Nephron progenitor cell (in vitro differentiated cells): ENCODE results near the gene DNAJA4.

Experiments
- DNase-seq: peaks from one replicate; pipeline ENCODE4 v3.0.0; 2021
- H3K27ac Mint-ChIP-seq: 2 replicates; pipeline ENCODE4 v1.8.0; 2021; ENCODE audit warnings: mild to moderate bottlenecking, moderate library complexity, mixed read lengths
- H3K27me3 Mint-ChIP-seq: 2 replicates; pipeline ENCODE4 v1.8.0; 2021; ENCODE audit warnings: mild to moderate bottlenecking, low read depth, mixed read lengths; ENCODE audit not compliant: poor library complexity
- H3K36me3 Mint-ChIP-seq: 2 replicates; pipeline ENCODE4 v1.8.0; 2021; ENCODE audit warnings: low read depth, mixed read lengths
- H3K4me1 Mint-ChIP-seq: 2 replicates; pipeline ENCODE4 v1.8.0; 2021; ENCODE audit warnings: mixed read lengths
- H3K4me3 Mint-ChIP-seq: 2 replicates; pipeline ENCODE4 v1.8.0; 2021; ENCODE audit warnings: mild to moderate bottlenecking, moderate library complexity, mixed read lengths
- H3K9me3 Mint-ChIP-seq: 2 replicates; pipeline ENCODE4 v1.8.0; 2021; ENCODE audit warnings: mild to moderate bottlenecking, moderate library complexity, mixed read lengths
- TF ChIP-seq, protein P1 (sequence below): fragments of 200-600 bp; sonication (generic); IDR thresholded peaks from 2 replicates; pipeline ENCODE4 v1.5.0; 2021; ENCODE audit warnings: antibody characterized with exemption

The DNAJA4 gene

DNA sequence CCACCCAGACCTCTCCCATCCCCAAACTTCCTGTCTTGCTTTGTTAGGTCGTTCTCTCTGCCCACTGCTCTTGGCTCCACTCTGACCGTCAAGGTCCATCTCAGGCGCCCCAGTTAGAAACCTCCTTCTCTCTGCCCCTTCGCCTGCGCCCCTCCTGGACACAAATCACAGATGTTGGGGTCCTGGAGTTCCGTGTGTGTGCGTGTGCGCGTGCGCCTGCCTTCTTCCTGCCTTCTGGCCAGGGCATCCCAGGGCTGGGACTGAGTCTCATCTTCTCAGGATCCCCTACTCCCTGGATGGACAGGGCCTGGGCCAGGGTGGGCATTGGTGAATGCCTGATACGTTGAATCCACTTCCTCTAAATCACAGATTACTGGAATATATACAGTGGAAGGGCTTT is 30.9 kb upstream of the DNAJA4 start:
- Mint-ChIP-seq H3K27me3 (peaks cover 29% of the 10 kb centered on the region), H3K27ac (no peak overlapping the region), H3K4me3 (no peak overlapping the region), H3K9me3 (no peaks in the 10 kb centered on the region), H3K36me3 (no peaks in the 10 kb centered on the region), H3K4me1 (peaks cover 20% of the 10 kb centered on the region)
- TF ChIP-seq, protein P1, sequence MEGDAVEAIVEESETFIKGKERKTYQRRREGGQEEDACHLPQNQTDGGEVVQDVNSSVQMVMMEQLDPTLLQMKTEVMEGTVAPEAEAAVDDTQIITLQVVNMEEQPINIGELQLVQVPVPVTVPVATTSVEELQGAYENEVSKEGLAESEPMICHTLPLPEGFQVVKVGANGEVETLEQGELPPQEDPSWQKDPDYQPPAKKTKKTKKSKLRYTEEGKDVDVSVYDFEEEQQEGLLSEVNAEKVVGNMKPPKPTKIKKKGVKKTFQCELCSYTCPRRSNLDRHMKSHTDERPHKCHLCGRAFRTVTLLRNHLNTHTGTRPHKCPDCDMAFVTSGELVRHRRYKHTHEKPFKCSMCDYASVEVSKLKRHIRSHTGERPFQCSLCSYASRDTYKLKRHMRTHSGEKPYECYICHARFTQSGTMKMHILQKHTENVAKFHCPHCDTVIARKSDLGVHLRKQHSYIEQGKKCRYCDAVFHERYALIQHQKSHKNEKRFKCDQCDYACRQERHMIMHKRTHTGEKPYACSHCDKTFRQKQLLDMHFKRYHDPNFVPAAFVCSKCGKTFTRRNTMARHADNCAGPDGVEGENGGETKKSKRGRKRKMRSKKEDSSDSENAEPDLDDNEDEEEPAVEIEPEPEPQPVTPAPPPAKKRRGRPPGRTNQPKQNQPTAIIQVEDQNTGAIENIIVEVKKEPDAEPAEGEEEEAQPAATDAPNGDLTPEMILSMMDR: no peak
- DNase-seq: no peak

DNA sequence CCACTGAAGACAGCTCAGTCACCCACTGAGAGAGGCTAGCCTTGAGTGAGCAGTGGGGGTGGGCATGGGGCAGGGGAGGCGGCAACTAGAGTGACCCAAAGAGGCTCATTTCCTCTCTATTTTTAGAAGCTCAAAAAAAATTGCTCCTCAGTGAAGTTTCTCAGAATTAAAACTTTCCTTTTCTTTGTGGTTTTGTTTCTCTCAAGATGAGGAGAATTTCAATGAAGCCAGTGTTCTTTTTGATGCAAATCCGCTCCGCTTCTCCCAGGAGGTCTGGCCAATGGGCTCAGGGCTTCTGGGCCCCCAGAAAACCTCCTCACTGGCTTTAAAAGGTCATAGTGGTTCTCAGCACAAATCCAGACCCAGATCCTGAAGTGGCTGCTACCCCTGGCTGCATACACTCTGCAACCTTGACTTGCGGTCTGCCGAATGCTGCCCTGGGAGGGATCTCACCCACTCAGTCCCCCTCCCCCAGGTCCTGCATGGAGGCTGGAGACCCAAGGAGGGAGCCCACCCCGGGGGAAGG is 29.8 kb upstream of the DNAJA4 start, which contains the start of gene ACSBG1:
TSS of gene ACSBG1 (minus strand) at position 51 of the 526 bp plus-strand sequence. CDS start 64 bp downstream, outside the sequence.
- H3K4me1 Mint-ChIP-seq: peaks cover 20% of the 10 kb centered on the region
- no peaks in the 10 kb centered on the region for H3K36me3 Mint-ChIP-seq
- H3K27me3 Mint-ChIP-seq: peaks cover 24% of the 10 kb centered on the region
- no peak within 1 kb of the TSS for H3K4me3 Mint-ChIP-seq
- no peaks in the 10 kb centered on the region for H3K9me3 Mint-ChIP-seq
- no peak for DNase-seq
- no peak within 1 kb of the TSS for H3K27ac Mint-ChIP-seq
- TF ChIP-seq, protein P1: no peak

DNA sequence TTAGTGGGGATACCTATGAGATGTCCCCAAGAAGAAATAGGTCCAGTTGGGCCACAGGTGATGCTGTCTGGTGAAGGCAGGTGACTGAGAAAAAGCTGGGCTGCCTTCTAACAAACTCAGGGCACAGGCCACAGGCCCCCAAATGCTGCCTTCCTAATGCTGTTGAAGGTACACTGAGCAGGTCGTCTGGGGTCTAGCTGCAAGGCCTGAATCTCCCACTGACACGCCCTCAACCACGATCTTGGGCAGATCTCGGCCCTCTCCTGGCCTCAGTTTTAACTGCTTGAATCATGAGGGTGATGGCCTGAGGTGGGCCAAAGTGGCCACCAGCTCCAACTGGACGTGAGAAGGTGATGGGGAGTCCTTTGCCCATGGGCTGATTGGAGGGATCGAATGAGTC is 27.9 kb upstream of the DNAJA4 start:
- Mint-ChIP-seq H3K27me3 (peaks cover 23% of the 10 kb centered on the region), H3K4me3 (no peak overlapping the region), H3K4me1 (peaks cover 20% of the 10 kb centered on the region), H3K27ac (no peak overlapping the region), H3K36me3 (no peaks in the 10 kb centered on the region), H3K9me3 (no peaks in the 10 kb centered on the region)
- TF ChIP-seq, protein P1: no peak
- no peak for DNase-seq

DNA sequence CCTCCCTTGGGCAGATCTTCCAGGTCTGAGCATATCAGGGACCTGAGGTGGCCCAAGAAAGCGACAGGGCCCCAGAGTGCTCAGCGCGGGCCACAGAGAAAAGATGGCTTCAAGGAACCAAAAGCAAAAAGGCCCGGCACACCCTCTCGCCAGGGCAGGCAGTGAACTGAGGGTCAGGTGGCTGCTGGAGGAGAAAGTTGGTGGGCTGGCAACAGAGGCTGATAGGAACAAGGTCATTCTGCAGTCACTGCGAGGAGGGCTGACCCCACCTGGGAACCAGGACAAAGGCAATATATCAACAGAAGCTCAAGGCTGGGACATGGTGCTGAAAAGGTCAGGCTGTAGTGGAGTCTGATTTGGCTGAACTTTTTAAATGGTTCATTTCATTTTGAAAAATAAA is 27.2 kb upstream of the DNAJA4 start:
- Mint-ChIP-seq H3K27ac (no peak overlapping the region), H3K4me3 (no peak overlapping the region), H3K27me3 (peaks cover 27% of the 10 kb centered on the region), H3K36me3 (no peaks in the 10 kb centered on the region), H3K9me3 (no peaks in the 10 kb centered on the region), H3K4me1 (peaks cover 20% of the 10 kb centered on the region)
- TF ChIP-seq, protein P1: no peak
- DNase-seq: no peak

DNA sequence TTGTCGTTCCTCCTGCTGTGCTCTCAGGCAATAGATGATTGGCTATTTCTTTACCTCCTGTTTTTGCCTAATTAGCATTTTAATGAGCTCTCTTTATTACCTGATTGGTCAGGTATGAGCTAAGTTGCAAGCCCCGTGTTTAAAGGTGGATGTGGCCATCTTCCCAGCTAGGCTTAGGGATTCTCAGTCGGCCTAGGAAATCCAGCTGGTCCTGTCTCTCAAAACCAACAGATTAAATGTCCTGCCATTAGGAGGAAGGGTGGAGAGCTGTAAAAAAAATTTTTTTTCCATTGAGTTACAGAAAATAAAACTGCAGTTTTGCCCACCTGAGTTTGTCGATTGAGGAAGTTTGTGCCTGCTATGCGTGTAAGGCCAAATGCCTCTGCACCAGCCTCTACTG is 24.6 kb upstream of the DNAJA4 start:
- TF ChIP-seq, protein P1: no peak
- H3K4me1 Mint-ChIP-seq: peaks cover 41% of the 10 kb centered on the region
- no peak overlapping the region for H3K4me3 Mint-ChIP-seq
- H3K27ac Mint-ChIP-seq: no peak overlapping the region
- peaks cover 29% of the 10 kb centered on the region for H3K27me3 Mint-ChIP-seq
- DNase-seq: no peak
- H3K36me3 Mint-ChIP-seq: no peaks in the 10 kb centered on the region
- no peaks in the 10 kb centered on the region for H3K9me3 Mint-ChIP-seq

DNA sequence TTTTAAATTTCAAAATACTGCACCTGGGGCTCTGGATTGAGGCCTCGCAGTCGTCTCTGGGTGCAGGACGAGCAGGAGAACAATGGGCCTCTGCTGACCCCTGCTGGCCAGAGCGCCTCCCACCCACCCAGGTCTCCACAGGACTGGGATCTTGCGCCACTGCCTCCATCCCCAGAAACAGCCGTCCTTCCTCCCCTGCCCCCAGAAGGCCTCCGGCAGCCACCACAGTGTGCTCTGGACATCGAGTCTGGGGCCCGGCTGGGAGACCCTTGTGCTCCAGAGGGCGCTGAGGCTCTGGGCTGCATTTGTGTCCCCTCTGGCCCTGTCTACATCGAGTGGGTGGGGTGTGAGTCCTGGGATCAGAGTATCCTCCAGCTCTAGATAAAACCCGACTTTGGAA is 23.3 kb upstream of the DNAJA4 start:
- Mint-ChIP-seq H3K4me1 (peaks cover 40% of the 10 kb centered on the region), H3K27ac (no peak overlapping the region), H3K27me3 (peaks cover 27% of the 10 kb centered on the region), H3K9me3 (peaks cover 5% of the 10 kb centered on the region), H3K36me3 (no peaks in the 10 kb centered on the region), H3K4me3 (no peak overlapping the region)
- TF ChIP-seq, protein P1: peak; percentile 83
- peak; percentile 94 for DNase-seq
